NT2/D1 (cell line): ENCODE results near the gene CCDC126.
"Not testable (repeated sequence)": the region's sequence is repeated elsewhere in the genome, so short reads cannot be mapped to it uniquely, and the experiment has no call there.

Source experiments
- DNase-seq: peaks from one replicate; pipeline ENCODE4 v3.0.0-alpha.2; 2011; ENCODE audit warnings: low read depth, low spot score
- H3K27me3 ChIP-seq: 2 replicates; pipeline ENCODE4 v1.6.0; 2011; ENCODE audit warnings: mild to moderate bottlenecking; ENCODE audit not compliant: insufficient read length, insufficient read depth
- H3K36me3 ChIP-seq: 2 replicates; pipeline ENCODE4 v1.6.1; 2011; ENCODE audit warnings: mild to moderate bottlenecking, low read length, mixed read lengths; ENCODE audit not compliant: insufficient read depth, insufficient read length
- H3K4me1 ChIP-seq: 2 replicates; pipeline ENCODE4 v1.5.1; 2011; ENCODE audit not compliant: insufficient read depth, insufficient read length
- H3K4me3 ChIP-seq: 2 replicates; pipeline ENCODE4 v1.5.1; 2011; ENCODE audit warnings: low read depth; ENCODE audit not compliant: insufficient read length
- H3K9ac ChIP-seq: 2 replicates; pipeline ENCODE4 v1.6.0; 2011; ENCODE audit warnings: low read depth; ENCODE audit not compliant: insufficient read length
- H3K9me3 ChIP-seq: 2 replicates; pipeline ENCODE4 v1.5.1; 2011; ENCODE audit warnings: mild to moderate bottlenecking, low read length; ENCODE audit not compliant: insufficient read depth
- SUZ12 ChIP-seq: IDR thresholded peaks from 2 replicates; pipeline ENCODE4 v1.6.1; 2011; ENCODE audit not compliant: insufficient read length, insufficient read depth; ENCODE audit errors: extremely low read depth
- YY1 ChIP-seq: IDR thresholded peaks from 2 replicates; pipeline ENCODE4 v1.6.1; 2011; ENCODE audit not compliant: insufficient read length, insufficient read depth
- ZNF274 ChIP-seq: IDR thresholded peaks from 2 replicates; pipeline ENCODE4 v1.6.1; 2011; ENCODE audit warnings: mild to moderate bottlenecking, low read depth, low read length

The CCDC126 gene

DNA sequence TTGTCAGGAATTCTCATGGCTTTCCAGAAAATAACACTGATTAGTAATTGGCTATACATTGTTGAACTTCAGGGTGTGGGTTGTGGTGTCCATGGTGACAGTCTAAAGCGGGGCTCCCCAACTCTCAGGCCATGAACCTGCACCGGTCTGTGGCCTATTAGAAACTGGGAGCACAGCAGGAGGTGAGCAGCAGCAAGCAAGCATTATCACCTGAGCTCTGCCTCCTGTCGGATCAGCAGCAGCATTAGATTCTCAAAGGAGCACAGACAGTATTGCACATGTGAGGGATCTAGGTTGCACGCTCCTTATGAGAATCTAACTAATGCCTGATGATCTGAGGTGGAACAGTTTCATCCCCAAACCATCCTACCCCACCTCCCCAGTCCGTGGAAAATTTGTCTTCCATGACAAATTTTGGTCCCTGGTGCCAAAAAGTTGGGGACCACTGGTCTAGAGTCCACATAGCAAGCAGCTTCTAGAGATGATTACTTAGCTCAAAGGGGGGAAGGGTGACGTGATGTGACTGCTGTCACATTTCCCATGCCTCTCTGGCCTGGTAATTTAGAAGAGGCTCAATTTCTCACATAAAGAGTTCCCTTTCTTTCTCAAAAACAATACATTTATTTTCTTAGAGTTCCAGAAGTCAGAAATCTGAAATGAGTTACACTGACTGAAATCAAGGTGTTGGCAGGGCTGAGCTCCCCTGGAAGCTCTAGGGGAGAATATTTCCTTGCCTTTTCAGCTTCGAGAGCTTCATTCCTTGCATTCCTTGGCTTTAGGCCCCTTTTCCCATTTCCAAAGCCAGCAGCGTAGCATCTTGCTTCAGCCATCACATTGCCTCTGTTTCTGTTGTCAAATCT is 65.2 kb downstream of the CCDC126 start:
- Histone ChIP-seq H3K36me3 (no peaks in the 10 kb centered on the region), H3K27me3 (no peaks in the 10 kb centered on the region), H3K4me1 (peaks cover 5% of the 10 kb centered on the region), H3K4me3 (no peak overlapping the region), H3K9ac (no peak overlapping the region), H3K9me3 (peaks cover 18% of the 10 kb centered on the region)
- no peak for TF ChIP-seq YY1
- TF ChIP-seq ZNF274, result no peak
- TF ChIP-seq SUZ12, result no peak
- DNase-seq, result peak; percentile 61

DNA sequence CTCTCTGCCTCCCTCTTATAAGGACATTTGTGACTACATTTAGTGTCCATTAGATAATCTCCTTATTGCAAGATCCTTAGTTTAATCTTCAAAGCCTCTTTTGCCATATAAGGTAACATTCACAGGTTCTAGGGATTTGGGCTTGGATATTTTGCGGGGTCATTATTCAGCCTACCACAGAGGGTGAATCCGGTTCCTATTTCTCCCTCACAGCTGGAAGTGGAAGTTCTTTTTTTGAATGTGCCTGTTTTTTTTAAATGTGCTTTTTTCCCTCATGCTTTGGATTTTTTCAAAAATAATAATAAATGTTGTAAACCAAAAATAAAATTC is 65.8 kb downstream of the CCDC126 start:
- no peaks in the 10 kb centered on the region for H3K27me3 ChIP-seq
- peak; percentile 22 for DNase-seq
- H3K9me3 ChIP-seq, result peaks cover 16% of the 10 kb centered on the region
- H3K9ac ChIP-seq, result no peak overlapping the region
- TF ChIP-seq SUZ12 (no peak), YY1 (no peak), ZNF274 (no peak)
- no peak overlapping the region for H3K4me3 ChIP-seq
- no peaks in the 10 kb centered on the region for H3K36me3 ChIP-seq
- H3K4me1 ChIP-seq, result peaks cover 5% of the 10 kb centered on the region

DNA sequence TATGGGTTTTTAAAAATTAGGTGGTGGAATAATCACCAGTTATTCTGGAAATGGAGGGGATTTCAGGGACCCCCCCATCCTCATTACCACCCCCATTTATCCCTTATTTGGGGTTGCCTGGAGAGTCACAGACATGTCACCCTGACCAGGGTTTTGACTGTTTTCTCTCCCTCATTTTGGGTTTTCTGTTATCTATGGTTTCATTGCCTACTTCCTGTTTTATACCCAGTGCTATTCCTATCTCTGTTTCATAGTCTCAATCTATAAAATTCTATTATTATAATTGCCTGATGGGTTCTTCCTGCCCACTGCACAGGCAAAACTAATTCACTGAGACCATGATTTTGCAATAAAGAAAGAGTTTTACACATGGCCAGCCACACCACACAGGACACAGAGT is 66.9 kb downstream of the CCDC126 start:
- peaks cover 4% of the 10 kb centered on the region for H3K9me3 ChIP-seq

DNA sequence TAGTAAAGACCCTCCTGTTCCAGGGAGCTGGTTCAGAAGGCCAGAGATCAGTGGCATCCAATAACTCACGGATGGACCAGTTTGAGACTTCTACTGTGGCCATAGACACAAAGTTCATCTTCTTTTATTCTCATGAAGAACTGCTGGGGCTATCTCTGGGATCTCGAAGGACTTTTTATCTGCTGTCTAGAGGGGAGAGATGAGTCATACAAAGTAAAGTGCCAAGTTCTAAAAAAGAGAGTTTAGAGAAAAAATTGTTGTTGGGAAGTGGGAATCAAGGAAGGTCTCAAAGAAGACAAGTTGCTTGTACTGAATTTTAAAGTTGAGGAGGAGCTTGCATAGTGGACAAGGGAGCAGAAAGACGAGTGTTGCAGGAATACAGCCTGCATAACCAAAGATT is 74.9 kb downstream of the CCDC126 start:
- DNase-seq, result no peak
- H3K4me1 ChIP-seq, result no peaks in the 10 kb centered on the region
- no peaks in the 10 kb centered on the region for H3K9me3 ChIP-seq
- no peaks in the 10 kb centered on the region for H3K27me3 ChIP-seq
- no peaks in the 10 kb centered on the region for H3K36me3 ChIP-seq
- no peak overlapping the region for H3K4me3 ChIP-seq
- H3K9ac ChIP-seq, result no peak overlapping the region
- TF ChIP-seq YY1, result no peak
- no peak for TF ChIP-seq SUZ12
- TF ChIP-seq ZNF274, result no peak

More for the DNA sequence above, 66.9 kb downstream of the CCDC126 start:
- Histone ChIP-seq H3K4me3 (no peak overlapping the region), H3K36me3 (no peaks in the 10 kb centered on the region), H3K4me1 (peaks cover 5% of the 10 kb centered on the region), H3K27me3 (no peaks in the 10 kb centered on the region), H3K9ac (no peak overlapping the region)
- DNase-seq, result no peak
- TF ChIP-seq YY1 (no peak), ZNF274 (no peak), SUZ12 (no peak)

DNA sequence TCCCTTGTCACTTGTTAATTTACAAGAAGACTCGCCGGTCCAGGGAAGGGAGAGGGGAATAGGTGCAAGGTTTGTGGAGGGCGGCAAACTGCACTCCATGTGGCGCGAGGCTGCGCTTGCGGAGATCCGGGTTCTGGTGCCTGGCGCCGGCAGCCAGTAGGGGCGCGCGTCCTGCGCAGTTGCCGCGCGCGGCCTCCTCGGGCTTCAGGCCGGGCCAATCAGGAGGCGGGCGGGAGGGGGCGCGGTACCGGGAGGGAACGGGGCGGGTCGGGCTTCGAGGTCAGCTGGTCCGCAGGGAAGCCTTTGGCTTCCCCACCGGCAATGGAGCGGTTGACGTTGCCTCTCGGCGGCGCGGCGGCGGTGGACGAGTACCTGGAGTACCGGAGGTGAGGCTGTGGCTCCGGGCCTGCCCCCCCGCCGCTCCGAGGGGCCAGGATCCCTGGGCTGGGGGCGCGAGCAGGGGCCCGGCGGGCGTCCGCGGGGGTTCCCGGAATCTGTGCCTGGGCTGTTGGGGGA is 82.8 kb downstream of the CCDC126 start, which contains the start of gene FAM221A:
FAM221A (plus strand) TSS at position 302 of the 516 bp plus-strand sequence; CDS start at position 322, 20 bp downstream.
- H3K4me3 ChIP-seq, result no peak within 1 kb of the TSS
- TF ChIP-seq YY1 (no peak), ZNF274 (no peak), SUZ12 (no peak)
- no peak for DNase-seq
- no peaks in the 10 kb centered on the region; the same call in 1 of the 2 replicates for H3K9me3 ChIP-seq
- no peak within 1 kb of the TSS for H3K9ac ChIP-seq
- no peaks in the 10 kb centered on the region for H3K4me1 ChIP-seq
- no peaks in the 10 kb centered on the region for H3K27me3 ChIP-seq
- H3K36me3 ChIP-seq, result no peaks in the 10 kb centered on the region

DNA sequence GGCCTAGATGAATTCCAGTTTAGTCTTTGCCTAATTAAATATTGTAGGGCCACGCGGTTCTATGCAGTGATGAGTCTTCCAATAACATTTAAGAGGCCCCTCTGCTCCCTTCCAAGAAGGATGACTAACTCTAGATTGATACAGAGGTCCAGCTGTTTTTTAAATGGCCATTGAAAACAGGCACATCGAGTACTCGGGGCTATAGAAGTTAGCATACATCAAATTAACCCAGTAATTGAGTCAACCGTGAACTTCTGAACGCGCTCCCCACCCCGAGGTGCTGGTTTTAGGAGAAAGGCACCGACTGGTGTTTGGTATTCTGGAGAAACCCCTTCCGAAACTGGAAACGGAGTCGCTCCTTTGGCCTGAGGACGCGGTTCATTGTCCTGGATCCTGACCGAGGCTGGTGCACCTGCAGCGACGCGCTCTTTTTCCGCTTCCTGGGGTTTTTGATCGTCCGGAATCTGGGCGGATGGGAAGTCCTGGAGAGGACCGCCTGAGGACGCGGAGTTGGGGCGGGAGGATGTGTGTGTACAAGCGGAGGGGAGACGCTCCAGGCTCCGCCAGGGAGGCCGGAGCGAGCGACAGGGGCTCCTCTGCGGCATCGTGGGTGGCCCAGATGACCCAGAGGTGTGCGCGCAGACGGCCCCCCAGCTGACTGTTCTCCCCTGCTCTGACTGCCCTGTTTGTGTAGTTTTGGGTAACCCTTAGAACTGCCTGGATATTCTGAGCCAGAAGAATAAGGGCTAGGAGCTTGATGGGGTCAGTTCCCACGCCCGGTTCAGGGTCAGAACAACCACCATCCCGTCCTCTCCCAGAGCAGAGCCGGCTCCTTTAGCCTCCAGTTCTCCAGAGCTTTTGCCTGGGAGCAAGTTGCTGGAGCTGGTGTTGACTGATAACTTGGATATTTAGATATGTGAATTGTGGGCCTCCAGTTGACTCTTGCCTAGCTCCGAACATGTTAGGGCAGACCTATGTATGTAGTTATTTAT is 83.5 kb downstream of the CCDC126 start:
- TF ChIP-seq YY1, result no peak
- no peak for TF ChIP-seq ZNF274
- no peak for TF ChIP-seq SUZ12
- Histone ChIP-seq H3K4me3 (no peak overlapping the region), H3K36me3 (no peaks in the 10 kb centered on the region), H3K4me1 (no peaks in the 10 kb centered on the region), H3K9me3 (no peaks in the 10 kb centered on the region; the same call in 1 of the 2 replicates), H3K27me3 (no peaks in the 10 kb centered on the region), H3K9ac (no peak overlapping the region)
- DNase-seq, result no peak

DNA sequence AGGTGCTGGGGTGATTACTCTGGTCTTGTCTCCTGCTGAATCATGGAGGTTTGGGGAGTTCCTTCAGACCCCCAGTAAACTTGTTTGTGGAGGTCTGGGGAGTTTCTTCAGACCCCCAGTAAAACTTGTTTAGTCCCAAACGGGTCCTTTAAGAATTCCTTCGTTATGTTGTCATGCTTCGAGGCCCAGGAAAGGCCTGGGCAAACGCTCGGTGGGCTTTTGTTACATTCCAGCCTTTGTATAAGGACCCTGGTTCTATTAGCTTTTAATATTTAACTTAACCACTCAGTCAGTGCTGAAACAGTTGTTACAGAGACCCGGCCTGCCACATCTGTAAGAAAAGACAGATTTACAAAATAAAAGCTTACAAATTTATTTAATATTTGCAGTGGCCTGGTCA is 86.9 kb downstream of the CCDC126 start:
- H3K27me3 ChIP-seq, H3K9ac ChIP-seq, H3K4me3 ChIP-seq, H3K9me3 ChIP-seq, H3K36me3 ChIP-seq, H3K4me1 ChIP-seq, DNase-seq: not testable (repeated sequence)
